Neural cell (in vitro differentiated cells): Measurements from ENCODE around the gene UBE2F. TPM values are rescaled to one million over a fixed set of nuclear protein-coding genes. Genes with fewer than 3 reads are reported as not detected.
"Not testable (repeated sequence)": the region's sequence is repeated elsewhere in the genome, so short reads cannot be mapped to it uniquely, and the experiment has no call there.

ENCODE experiments used
- H2AFZ ChIP-seq: fragments of 200-600, 300-800 bp; sonication (generic), shearing (Covaris generic); 2 replicates; pipeline ENCODE4 v1.6.0; 2014; ENCODE audit warnings: low read depth, mild to moderate bottlenecking, antibody characterized with exemption, low read length, moderate library complexity
- H3F3A ChIP-seq: fragments of 200-600 bp; shearing (Covaris generic); 2 replicates; pipeline ENCODE4 v1.6.1; 2016; ENCODE audit warnings: mild to moderate bottlenecking, moderate library complexity, mixed read lengths, antibody characterized with exemption, low read length; ENCODE audit not compliant: insufficient read depth, poor library complexity, severe bottlenecking
- H3K27ac ChIP-seq: fragments of 200-600, 300-800 bp; sonication (generic), shearing (Covaris generic); 2 replicates; pipeline ENCODE4 v1.5.1; 2014; ENCODE audit warnings: mild to moderate bottlenecking, low read length, moderate library complexity
- H3K27me3 ChIP-seq: fragments of 300-800, 200-600 bp; sonication (generic), shearing (Covaris generic); 2 replicates; pipeline ENCODE4 v1.6.0; 2014; ENCODE audit warnings: mild to moderate bottlenecking, low read depth, low read length, moderate library complexity; ENCODE audit not compliant: insufficient read depth
- H3K36me3 ChIP-seq: fragments of 300-800, 200-600 bp; sonication (generic), shearing (Covaris generic); 2 replicates; pipeline ENCODE4 v1.5.1; 2014; ENCODE audit warnings: mild to moderate bottlenecking, antibody characterized with exemption, low read length, moderate library complexity; ENCODE audit not compliant: insufficient read depth
- H3K4me2 ChIP-seq: fragments of 300-800, 200-600 bp; sonication (generic), shearing (Covaris generic); 2 replicates; pipeline ENCODE4 v1.6.0; 2014; ENCODE audit warnings: mild to moderate bottlenecking, low read length
- H3K4me3 ChIP-seq: fragments of 300-800, 200-600 bp; sonication (generic), shearing (Covaris generic); 2 replicates; pipeline ENCODE4 v1.5.1; 2014; ENCODE audit warnings: mild to moderate bottlenecking, low read length, moderate library complexity
- H3K79me2 ChIP-seq: fragments of 200-600 bp; shearing (Covaris generic); replicated peaks from 2 replicates; pipeline ENCODE4 v1.6.0; 2014; ENCODE audit warnings: mild to moderate bottlenecking, low read length, moderate library complexity; ENCODE audit not compliant: insufficient read depth
- H3K9ac ChIP-seq: fragments of 300-800, 200-600 bp; sonication (generic), shearing (Covaris generic); 2 replicates; pipeline ENCODE4 v1.6.1; 2016; ENCODE audit warnings: mild to moderate bottlenecking, low read length, mixed read lengths
- H3K9me2 ChIP-seq: fragments of 200-600 bp; shearing (Covaris generic); 2 replicates; pipeline ENCODE4 v1.6.1; 2016; ENCODE audit warnings: mild to moderate bottlenecking, low read length, mixed read lengths; ENCODE audit not compliant: insufficient read depth
- H3K9me3 ChIP-seq: fragments of 200-600, 300-800 bp; sonication (generic), shearing (Covaris generic); 2 replicates; pipeline ENCODE4 v1.6.1; 2016; ENCODE audit warnings: mild to moderate bottlenecking, mixed run types, low read length, moderate library complexity, mixed read lengths
- H4K20me1 ChIP-seq: fragments of 200-600 bp; shearing (Covaris generic); 2 replicates; pipeline ENCODE4 v1.6.1; 2016; ENCODE audit warnings: mild to moderate bottlenecking, mixed run types; ENCODE audit not compliant: insufficient read depth
- EP300 ChIP-seq: fragments of 450-650 bp; conservative IDR thresholded peaks from 2 replicates; pipeline ENCODE4 v1.6.1; 2014; ENCODE audit warnings: antibody characterized with exemption, mild to moderate bottlenecking, moderate library complexity; ENCODE audit not compliant: poor library complexity, severe bottlenecking
- EZH2 ChIP-seq: fragments of 200-600, 300-800 bp; shearing (Covaris generic), sonication (generic); IDR thresholded peaks from 2 replicates; pipeline ENCODE4 v1.6.1; 2014; ENCODE audit warnings: antibody characterized with exemption, low read length, borderline replicate concordance, mild to moderate bottlenecking; ENCODE audit not compliant: insufficient read depth, poor library complexity, severe bottlenecking
- MXI1 ChIP-seq: fragments of 450-650 bp; conservative IDR thresholded peaks from 2 replicates; pipeline ENCODE4 v1.6.1; 2014; ENCODE audit warnings: antibody characterized with exemption, mild to moderate bottlenecking; ENCODE audit not compliant: poor library complexity, severe bottlenecking
- POLR2AphosphoS5 ChIP-seq: IDR thresholded peaks from 2 replicates; pipeline ENCODE4 v1.6.1; 2012
- RAD21 ChIP-seq: fragments of 450-650 bp; conservative IDR thresholded peaks from 2 replicates; pipeline ENCODE4 v1.6.1; 2014; ENCODE audit warnings: antibody characterized with exemption, mild to moderate bottlenecking, moderate library complexity
- SMC3 ChIP-seq: fragments of 450-650 bp; conservative IDR thresholded peaks from 2 replicates; pipeline ENCODE4 v1.6.1; 2014; ENCODE audit warnings: antibody characterized with exemption, mild to moderate bottlenecking, moderate library complexity; ENCODE audit not compliant: poor library complexity
- TAF1 ChIP-seq: IDR thresholded peaks from 2 replicates; pipeline ENCODE4 v1.6.1; 2012; ENCODE audit warnings: low read depth
- polyA plus RNA-seq: library from polyadenylated mRNA; depleted of rRNA; stranded (reverse); fragments of >200 nt; gene quantifications from 2 replicates; pipeline ENCODE4 v1.2.3, GENCODE V29; 2014
- TF ChIP-seq, protein P1 (sequence below): fragments of 450-650 bp; IDR thresholded peaks from 2 replicates; pipeline ENCODE4 v1.5.1; 2014; ENCODE audit warnings: antibody characterized with exemption, mild to moderate bottlenecking, moderate library complexity; ENCODE audit not compliant: poor library complexity, severe bottlenecking
- TF ChIP-seq, protein P2 (sequence below): IDR thresholded peaks from 2 replicates; pipeline ENCODE4 v1.6.1; 2012; ENCODE audit warnings: borderline replicate concordance

UBE2F gene
- polyA plus RNA-seq, 1 donor from 2014 or later = 65.7 TPM

DNA sequence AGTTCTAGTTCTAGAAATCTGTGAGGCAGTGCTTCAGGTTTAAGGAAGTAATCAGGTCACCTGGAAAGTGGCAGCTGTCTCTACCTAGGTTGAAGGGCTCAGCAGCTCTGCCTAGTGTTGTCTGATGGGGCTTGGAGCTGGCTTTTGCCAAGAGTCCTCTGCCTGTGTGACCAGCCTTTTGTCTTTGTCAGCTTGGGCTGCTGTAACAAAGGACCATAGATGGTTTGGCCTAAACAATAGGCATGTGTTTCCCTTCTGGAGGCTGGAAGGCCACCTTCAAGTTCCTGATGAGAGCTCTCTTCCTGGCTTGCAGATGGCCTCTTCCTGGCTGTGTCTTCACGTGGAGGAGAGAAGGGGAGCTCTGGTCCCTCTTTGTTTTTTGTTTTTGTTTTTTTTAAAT, 13.3 kb downstream of the UBE2F start:
- Histone ChIP-seq H3K4me2 (no peak overlapping the region), H3K9me2 (no peaks in the 10 kb centered on the region), H3K9me3 (no peaks in the 10 kb centered on the region), H3F3A (no peaks in the 10 kb centered on the region), H3K4me3 (no peak overlapping the region), H3K27ac (no peak overlapping the region), H2AFZ (no peak overlapping the region), H3K9ac (no peak overlapping the region), H3K79me2 (peaks cover 20% of the 10 kb centered on the region), H4K20me1 (no peaks in the 10 kb centered on the region), H3K36me3 (no peaks in the 10 kb centered on the region), H3K27me3 (no peaks in the 10 kb centered on the region)
- TF ChIP-seq EP300 = no peak
- no peak for TF ChIP-seq SMC3
- no peak for TF ChIP-seq POLR2AphosphoS5
- no peak for TF ChIP-seq MXI1
- TF ChIP-seq, protein P1, sequence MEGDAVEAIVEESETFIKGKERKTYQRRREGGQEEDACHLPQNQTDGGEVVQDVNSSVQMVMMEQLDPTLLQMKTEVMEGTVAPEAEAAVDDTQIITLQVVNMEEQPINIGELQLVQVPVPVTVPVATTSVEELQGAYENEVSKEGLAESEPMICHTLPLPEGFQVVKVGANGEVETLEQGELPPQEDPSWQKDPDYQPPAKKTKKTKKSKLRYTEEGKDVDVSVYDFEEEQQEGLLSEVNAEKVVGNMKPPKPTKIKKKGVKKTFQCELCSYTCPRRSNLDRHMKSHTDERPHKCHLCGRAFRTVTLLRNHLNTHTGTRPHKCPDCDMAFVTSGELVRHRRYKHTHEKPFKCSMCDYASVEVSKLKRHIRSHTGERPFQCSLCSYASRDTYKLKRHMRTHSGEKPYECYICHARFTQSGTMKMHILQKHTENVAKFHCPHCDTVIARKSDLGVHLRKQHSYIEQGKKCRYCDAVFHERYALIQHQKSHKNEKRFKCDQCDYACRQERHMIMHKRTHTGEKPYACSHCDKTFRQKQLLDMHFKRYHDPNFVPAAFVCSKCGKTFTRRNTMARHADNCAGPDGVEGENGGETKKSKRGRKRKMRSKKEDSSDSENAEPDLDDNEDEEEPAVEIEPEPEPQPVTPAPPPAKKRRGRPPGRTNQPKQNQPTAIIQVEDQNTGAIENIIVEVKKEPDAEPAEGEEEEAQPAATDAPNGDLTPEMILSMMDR = no peak
- TF ChIP-seq EZH2 = no peak

DNA sequence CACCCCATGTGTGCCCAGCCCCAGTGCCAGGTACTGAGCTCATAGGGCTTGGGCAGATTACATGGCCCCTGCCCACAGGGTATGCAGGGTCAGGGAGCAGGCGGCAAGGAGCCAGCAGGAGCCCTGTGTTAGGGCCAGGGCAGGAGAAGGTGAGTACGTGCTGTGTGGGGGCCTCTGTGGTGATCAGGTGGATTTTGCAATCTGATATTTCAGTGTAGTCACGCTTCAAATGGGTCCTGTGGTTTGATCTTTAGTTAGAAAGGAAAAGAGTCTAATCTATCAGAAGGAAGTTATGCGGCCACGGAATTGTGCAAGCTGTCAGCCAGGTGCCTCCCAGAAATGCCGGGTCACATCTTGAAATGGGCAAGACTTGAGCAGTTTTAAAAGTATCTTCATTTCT, 13.9 kb downstream of the UBE2F start:
- Histone ChIP-seq H3K4me3 (no peak overlapping the region), H3K79me2 (peaks cover 23% of the 10 kb centered on the region), H3K27me3 (no peaks in the 10 kb centered on the region), H3K36me3 (no peaks in the 10 kb centered on the region), H4K20me1 (no peaks in the 10 kb centered on the region), H3K4me2 (no peak overlapping the region), H3K9ac (no peak overlapping the region), H3F3A (no peaks in the 10 kb centered on the region), H3K9me3 (no peaks in the 10 kb centered on the region), H3K9me2 (no peaks in the 10 kb centered on the region), H2AFZ (no peak overlapping the region), H3K27ac (no peak overlapping the region)
- TF ChIP-seq EP300 = no peak
- no peak for TF ChIP-seq TAF1
- TF ChIP-seq SMC3 = no peak
- no peak for TF ChIP-seq RAD21
- no peak for TF ChIP-seq POLR2AphosphoS5
- TF ChIP-seq, protein P1 = no peak
- TF ChIP-seq MXI1 = no peak
- no peak for TF ChIP-seq EZH2
- TF ChIP-seq, protein P2, sequence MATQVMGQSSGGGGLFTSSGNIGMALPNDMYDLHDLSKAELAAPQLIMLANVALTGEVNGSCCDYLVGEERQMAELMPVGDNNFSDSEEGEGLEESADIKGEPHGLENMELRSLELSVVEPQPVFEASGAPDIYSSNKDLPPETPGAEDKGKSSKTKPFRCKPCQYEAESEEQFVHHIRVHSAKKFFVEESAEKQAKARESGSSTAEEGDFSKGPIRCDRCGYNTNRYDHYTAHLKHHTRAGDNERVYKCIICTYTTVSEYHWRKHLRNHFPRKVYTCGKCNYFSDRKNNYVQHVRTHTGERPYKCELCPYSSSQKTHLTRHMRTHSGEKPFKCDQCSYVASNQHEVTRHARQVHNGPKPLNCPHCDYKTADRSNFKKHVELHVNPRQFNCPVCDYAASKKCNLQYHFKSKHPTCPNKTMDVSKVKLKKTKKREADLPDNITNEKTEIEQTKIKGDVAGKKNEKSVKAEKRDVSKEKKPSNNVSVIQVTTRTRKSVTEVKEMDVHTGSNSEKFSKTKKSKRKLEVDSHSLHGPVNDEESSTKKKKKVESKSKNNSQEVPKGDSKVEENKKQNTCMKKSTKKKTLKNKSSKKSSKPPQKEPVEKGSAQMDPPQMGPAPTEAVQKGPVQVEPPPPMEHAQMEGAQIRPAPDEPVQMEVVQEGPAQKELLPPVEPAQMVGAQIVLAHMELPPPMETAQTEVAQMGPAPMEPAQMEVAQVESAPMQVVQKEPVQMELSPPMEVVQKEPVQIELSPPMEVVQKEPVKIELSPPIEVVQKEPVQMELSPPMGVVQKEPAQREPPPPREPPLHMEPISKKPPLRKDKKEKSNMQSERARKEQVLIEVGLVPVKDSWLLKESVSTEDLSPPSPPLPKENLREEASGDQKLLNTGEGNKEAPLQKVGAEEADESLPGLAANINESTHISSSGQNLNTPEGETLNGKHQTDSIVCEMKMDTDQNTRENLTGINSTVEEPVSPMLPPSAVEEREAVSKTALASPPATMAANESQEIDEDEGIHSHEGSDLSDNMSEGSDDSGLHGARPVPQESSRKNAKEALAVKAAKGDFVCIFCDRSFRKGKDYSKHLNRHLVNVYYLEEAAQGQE = no peak

DNA sequence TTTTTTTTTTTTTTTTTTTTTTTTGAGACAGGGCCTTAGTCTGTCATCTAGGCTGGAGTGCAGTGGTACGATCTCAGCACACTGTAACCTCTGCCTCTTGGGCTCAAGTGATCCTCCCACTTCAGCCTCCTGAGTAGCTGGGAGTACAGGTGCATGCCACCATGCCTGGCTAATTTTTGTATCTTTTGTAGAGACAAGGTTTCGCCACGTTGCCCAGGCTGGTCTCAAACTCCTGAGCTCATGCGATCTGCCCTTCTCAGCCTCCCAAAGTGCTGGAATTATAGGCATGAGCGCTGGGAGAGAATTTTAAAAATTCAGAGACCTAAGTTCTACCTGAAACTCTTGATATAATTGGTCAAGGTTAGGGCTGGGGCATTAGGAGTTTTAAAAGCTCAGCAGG, 14.8 kb downstream of the UBE2F start:
- H3F3A ChIP-seq, H3K36me3 ChIP-seq, H3K9me2 ChIP-seq, H3K9me3 ChIP-seq, H4K20me1 ChIP-seq, H3K4me2 ChIP-seq, H2AFZ ChIP-seq, H3K9ac ChIP-seq, H3K27ac ChIP-seq, H3K27me3 ChIP-seq: not testable (repeated sequence)
- Histone ChIP-seq H3K79me2 (peaks cover 17% of the 10 kb centered on the region), H3K4me3 (peak overlapping the region; percentile 32)
